Measurements from ENCODE around the gene MED28. TPM values are rescaled to one million over a fixed set of nuclear protein-coding genes. Genes with fewer than 3 reads are reported as not detected.

Gene MED28
- total RNA-seq, 2 experiments from 2014 or later = 27.0 to 86.2 TPM

- H3K4me2 ChIP-seq (ENCODE audit: low read length) = no peak overlapping the region
- H4K20me1 ChIP-seq (ENCODE audit: insufficient read depth, low read length) = no peaks in the 10 kb centered on the region
- H2AFZ ChIP-seq (ENCODE audit: low read length) = no peak overlapping the region
- CTCF ChIA-PET (ENCODE audit: unreplicated experiment) = no interaction called here
- no peak overlapping the region for H3K27ac ChIP-seq (ENCODE audit: low read depth, low read length, poor library complexity, severe bottlenecking)
- H3K4me1 ChIP-seq (ENCODE audit: insufficient read depth, low read length, poor library complexity, severe bottlenecking) = no peaks in the 10 kb centered on the region
- TF ChIP-seq EZH2phosphoT487 (IDR thresholded peaks at IDR 0.05; ENCODE audit: borderline replicate concordance, low read depth, low read length) = no peak
- peak; percentile 49; the same call in 1 of the 2 replicates for TF ChIP-seq CTCF (conservative IDR thresholded peaks at IDR 0.05; ENCODE audit: low read length)
- no peaks in the 10 kb centered on the region for H3K36me3 ChIP-seq (ENCODE audit: insufficient read depth, low read length)
- H3K79me2 ChIP-seq (ENCODE audit: insufficient read depth, low read depth, low read length) = no peaks in the 10 kb centered on the region
- POLR2A ChIA-PET = no interaction called here
- DNase-seq (ENCODE audit: low spot score) = no peak
- H3K9me2 ChIP-seq (ENCODE audit: insufficient read depth, low read length) = no peaks in the 10 kb centered on the region
- intact Hi-C loops (cut with micrococcal nuclease; ENCODE audit: unreplicated experiment) = no loop called here
- BruUV-seq (replicated peaks) = no TSS peak
- H3K9me3 ChIP-seq (ENCODE audit: low read length) = no peaks in the 10 kb centered on the region
- no peak overlapping the region for H3K4me3 ChIP-seq (ENCODE audit: low read depth, low read length, poor library complexity, severe bottlenecking)
Observed at GRCh38 chr4:17647927-17648326, 33.5 kb downstream of the MED28 start.

GRCh38 chr4:17650406-17650805 lies 36.0 kb downstream of the MED28 start:
- BruUV-seq (replicated peaks) = no TSS peak
- no peak for TF ChIP-seq CTCF (conservative IDR thresholded peaks at IDR 0.05; ENCODE audit: low read length)
- no peak for TF ChIP-seq EZH2phosphoT487 (IDR thresholded peaks at IDR 0.05; ENCODE audit: borderline replicate concordance, low read depth, low read length)
- Histone ChIP-seq H3K79me2 (ENCODE audit: insufficient read depth, low read depth, low read length) (no peaks in the 10 kb centered on the region), H3K27ac (ENCODE audit: low read depth, low read length, poor library complexity, severe bottlenecking) (no peak overlapping the region), H3K9me3 (ENCODE audit: low read length) (no peaks in the 10 kb centered on the region), H2AFZ (ENCODE audit: low read length) (no peak overlapping the region), H3K4me1 (ENCODE audit: insufficient read depth, low read length, poor library complexity, severe bottlenecking) (no peaks in the 10 kb centered on the region), H3K4me2 (ENCODE audit: low read length) (no peak overlapping the region), H3K36me3 (ENCODE audit: insufficient read depth, low read length) (no peaks in the 10 kb centered on the region), H3K4me3 (ENCODE audit: low read depth, low read length, poor library complexity, severe bottlenecking) (no peak overlapping the region), H3K9me2 (ENCODE audit: insufficient read depth, low read length) (no peaks in the 10 kb centered on the region), H4K20me1 (ENCODE audit: insufficient read depth, low read length) (no peaks in the 10 kb centered on the region)
- intact Hi-C loops (cut with micrococcal nuclease; ENCODE audit: unreplicated experiment) = no loop called here
- CTCF ChIA-PET (ENCODE audit: unreplicated experiment) = no interaction called here
- no peak for DNase-seq (ENCODE audit: low spot score)
- POLR2A ChIA-PET = no interaction called here

- Histone ChIP-seq H3K9me2 (ENCODE audit: insufficient read depth, low read length) (no peaks in the 10 kb centered on the region), H4K20me1 (ENCODE audit: insufficient read depth, low read length) (no peaks in the 10 kb centered on the region), H3K4me1 (ENCODE audit: insufficient read depth, low read length, poor library complexity, severe bottlenecking) (no peaks in the 10 kb centered on the region), H3K4me2 (ENCODE audit: low read length) (no peak overlapping the region), H3K79me2 (ENCODE audit: insufficient read depth, low read depth, low read length) (no peaks in the 10 kb centered on the region), H3K36me3 (ENCODE audit: insufficient read depth, low read length) (no peaks in the 10 kb centered on the region), H3K4me3 (ENCODE audit: low read depth, low read length, poor library complexity, severe bottlenecking) (no peak overlapping the region), H2AFZ (ENCODE audit: low read length) (no peak overlapping the region), H3K27ac (ENCODE audit: low read depth, low read length, poor library complexity, severe bottlenecking) (no peak overlapping the region), H3K9me3 (ENCODE audit: low read length) (no peaks in the 10 kb centered on the region)
- no peak for TF ChIP-seq EZH2phosphoT487 (IDR thresholded peaks at IDR 0.05; ENCODE audit: borderline replicate concordance, low read depth, low read length)
- TF ChIP-seq CTCF (conservative IDR thresholded peaks at IDR 0.05; ENCODE audit: low read length) = no peak
- POLR2A ChIA-PET = interaction anchor here (0.6 kb wide), 1 partner anchor 757 kb away, joined by 3 read pairs; no protein-coding TSS in a partner anchor
- intact Hi-C loops (cut with micrococcal nuclease; ENCODE audit: unreplicated experiment) = no loop called here
- no peak for DNase-seq (ENCODE audit: low spot score)
- BruUV-seq (replicated peaks) = no TSS peak
- CTCF ChIA-PET (ENCODE audit: unreplicated experiment) = no interaction called here
Observed at GRCh38 chr4:17654701-17655100, 40.3 kb downstream of the MED28 start.

Data from OCI-LY7 (cell line).